RWPE1 (cell line): ENCODE results near the gene IRF2.

Experiments used
- CTCF ChIA-PET: fragments of 350-600 bp; sonication (Branson Sonifier 250); formaldehyde crosslinking; extraction: SDS; loops from one replicate; lab custom pipeline; 2021; lab: Yijun Ruan, JAX
- POLR2A ChIA-PET: fragments of 400-600 bp; formaldehyde crosslinking; extraction: SDS; loops from one replicate; lab custom pipeline; 2020; ENCODE audit warnings: antibody characterized with exemption; ENCODE audit not compliant: low non-redundant PET; lab: Yijun Ruan, JAX
- DNase-seq: peaks from one replicate; pipeline ENCODE4 v3.0.0; 2012; ENCODE audit warnings: low spot score
- H3K27ac ChIP-seq: fragments of 450-650 bp; 2 replicates; pipeline ENCODE4 v1.5.1; 2017
- CTCF ChIP-seq: fragments of 450-650 bp; conservative IDR thresholded peaks from 2 replicates; pipeline ENCODE4 v1.5.1; 2017; ENCODE audit warnings: low read depth, mild to moderate bottlenecking

IRF2 gene

DNA sequence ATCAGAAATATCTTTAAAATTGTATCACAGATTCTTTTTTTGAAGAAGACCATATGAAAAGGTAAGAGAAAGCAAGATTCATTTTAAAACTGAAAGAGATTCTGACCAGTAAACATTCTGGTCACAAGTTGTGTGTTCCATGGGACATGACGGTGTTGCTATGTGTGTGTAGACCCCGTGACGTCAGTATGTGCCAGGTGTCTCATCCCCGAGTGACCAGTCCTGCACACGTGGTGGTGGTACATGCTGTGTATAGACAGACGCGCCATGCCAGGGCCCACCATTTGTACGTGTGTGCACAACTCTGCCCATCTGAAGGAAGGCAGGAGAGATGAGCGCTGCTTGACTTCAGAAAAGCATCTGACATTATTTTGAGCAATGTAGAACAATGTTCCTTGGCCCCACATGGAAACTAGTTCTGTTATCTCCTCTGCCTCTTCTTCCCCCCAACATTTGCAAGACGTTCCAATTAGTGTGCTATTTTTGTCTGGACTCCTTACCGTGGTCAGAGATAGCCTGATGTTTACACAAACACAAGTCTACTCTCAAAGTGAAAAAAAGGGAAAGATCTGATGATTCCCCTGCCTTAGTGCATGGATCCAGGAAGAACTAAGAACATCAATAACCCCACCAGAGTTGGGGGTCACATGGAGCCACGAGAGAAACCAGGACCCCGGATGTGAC is 51.2 kb downstream of the IRF2 start:
- ChIA-PET CTCF (no interaction called here), POLR2A (no interaction called here)
- TF ChIP-seq CTCF = no peak
- no peak for DNase-seq
- H3K27ac ChIP-seq = no peak overlapping the region

GRCh38 chr4:184422378-184422777 is 52.0 kb downstream of the IRF2 start:
- TF ChIP-seq CTCF = no peak
- no peak for DNase-seq
- H3K27ac ChIP-seq = no peak overlapping the region
- CTCF ChIA-PET = interaction anchor here (0.6 kb wide), 1 partner anchor 37 kb away, joined by 3 read pairs; no protein-coding TSS in a partner anchor
- POLR2A ChIA-PET = no interaction called here

GRCh38 chr4:184421533-184422155 is 52.7 kb downstream of the IRF2 start:
- no peak for TF ChIP-seq CTCF
- no peak overlapping the region for H3K27ac ChIP-seq
- no peak for DNase-seq
- POLR2A ChIA-PET = no interaction called here
- CTCF ChIA-PET = interaction anchor here (0.6 kb wide), 1 partner anchor 59 kb away, joined by 3 read pairs; no protein-coding TSS in a partner anchor

GRCh38 chr4:184420881-184421416 is 53.4 kb downstream of the IRF2 start:
- DNase-seq = no peak
- ChIA-PET CTCF (interaction anchor here (0.6 kb wide), 1 partner anchor 59 kb away, joined by 3 read pairs; no protein-coding TSS in a partner anchor), POLR2A (no interaction called here)
- no peak overlapping the region for H3K27ac ChIP-seq
- no peak for TF ChIP-seq CTCF

GRCh38 chr4:184420402-184420801 is 53.9 kb downstream of the IRF2 start:
- ChIA-PET POLR2A (no interaction called here), CTCF (no interaction called here)
- no peak overlapping the region for H3K27ac ChIP-seq
- no peak for TF ChIP-seq CTCF
- DNase-seq = no peak

DNA sequence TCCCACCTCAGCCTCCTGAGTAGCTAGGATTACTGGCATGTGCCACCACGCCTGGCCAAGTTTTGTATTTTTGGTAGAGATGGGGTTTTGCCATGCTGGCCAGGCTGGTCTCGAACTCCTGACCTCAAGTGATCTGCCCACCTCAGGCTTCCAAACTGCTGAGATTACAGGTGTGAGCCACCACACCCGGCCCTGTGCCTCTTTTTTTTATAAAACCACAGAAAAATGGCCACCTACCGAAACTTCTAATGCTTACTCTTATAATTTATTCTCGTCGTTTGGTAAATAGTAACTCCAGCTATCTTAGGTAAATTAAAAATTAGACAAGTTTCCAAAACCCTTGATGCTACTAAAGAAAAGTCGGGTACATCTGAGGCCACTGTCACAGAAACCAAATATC is 54.4 kb downstream of the IRF2 start:
- DNase-seq = no peak
- POLR2A ChIA-PET = no interaction called here
- TF ChIP-seq CTCF = no peak
- CTCF ChIA-PET = no interaction called here
- H3K27ac ChIP-seq = no peak overlapping the region
